Measurements from ENCODE around the gene DACT3.

- TF ChIP-seq ZNF274 (IDR thresholded peaks at IDR 0.05; ENCODE audit: low read depth, low read length) (no peak), YY1 (IDR thresholded peaks at IDR 0.05; ENCODE audit: insufficient read depth, insufficient read length) (no peak), SUZ12 (IDR thresholded peaks at IDR 0.05; ENCODE audit: extremely low read depth, insufficient read depth, insufficient read length) (no peak)
Measured at GRCh38 chr19:46606681-46607447, 54.1 kb downstream of the DACT3 start.
